ENCODE data around the gene ASB9. TPM values are rescaled to one million over a fixed set of nuclear protein-coding genes. Genes with fewer than 3 reads are reported as not detected.

ASB9 gene
- total RNA-seq = 0.65 and 2.0 TPM in 2 replicates

GRCh38 chrX:15269618-15270521, at the start of gene ASB9:
ASB9 (minus strand) TSS chrX:15270083; CDS start chrX:15269874, 209 bp downstream.

GRCh38 chrX:15315509-15315908, 45.6 kb upstream of the ASB9 start, which contains the start of gene ASB11:
ASB11 (minus strand) TSS chrX:15315640; CDS start chrX:15315605, 35 bp downstream.

Other genes with a start within 250 kb of the ASB9 start
- not detected in 2 replicates for gene ASB11, start 45.6 kb upstream of the ASB9 start, total RNA-seq
- 19.2 and 21.9 TPM in 2 replicates for gene PIGA, start 65.4 kb upstream of the ASB9 start, total RNA-seq
- gene VEGFD, start 114.3 kb upstream of the ASB9 start, total RNA-seq = under 0.01 TPM in 1 of 2 replicates, not detected in the other
- 2.0 and 2.5 TPM in 2 replicates for gene PIR, start 223.2 kb upstream of the ASB9 start, total RNA-seq
- not detected in 2 replicates for gene BMX, start 230.7 kb upstream of the ASB9 start, total RNA-seq

All from placental epithelial cell (primary cell).